ENCODE data around the gene RPL15.
A peak's percentile ranks its signal among the peaks of the same experiment; 100 is the strongest.
"Not testable (repeated sequence)": the region's sequence is repeated elsewhere in the genome, so short reads cannot be mapped to it uniquely, and the experiment has no call there.

Gene RPL15

DNA sequence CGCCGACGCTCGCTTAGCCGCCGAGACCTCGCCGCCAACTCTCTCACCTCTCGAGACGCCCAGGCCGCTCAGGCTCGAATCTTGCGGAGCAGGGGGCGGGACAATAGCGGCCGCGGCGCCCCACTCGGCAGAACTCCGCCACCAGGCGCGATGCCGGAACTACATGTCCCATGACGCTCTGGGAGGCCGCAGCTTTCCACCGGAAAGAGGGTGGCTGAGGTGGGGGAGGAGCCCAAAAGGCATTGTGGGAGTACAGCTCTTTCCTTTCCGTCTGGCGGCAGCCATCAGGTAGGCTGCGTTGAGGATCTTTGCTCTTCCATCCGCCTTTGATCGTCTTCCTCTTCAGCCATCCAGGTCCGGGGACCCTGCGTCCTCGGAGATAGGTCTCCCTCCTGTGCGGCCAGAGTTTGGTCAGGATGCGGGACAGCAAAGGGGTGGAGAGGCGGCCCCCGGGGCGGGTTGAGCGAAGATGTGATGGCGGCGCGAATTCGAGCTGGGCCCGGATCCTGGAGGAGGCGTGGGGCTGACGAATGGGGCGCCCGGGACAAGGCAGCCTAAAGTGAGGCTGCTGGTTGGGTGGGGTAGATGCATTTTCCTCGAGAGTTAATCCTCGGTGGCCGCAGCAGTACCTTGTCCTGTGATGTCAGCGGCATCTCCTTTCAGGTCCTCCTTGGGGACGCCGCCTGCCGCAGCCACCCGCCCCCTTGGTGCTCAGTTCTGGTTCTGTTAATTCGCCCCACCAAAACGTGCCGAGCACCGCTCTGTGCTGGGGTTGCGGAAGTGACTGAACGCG, at the start of gene RPL15, which contains the start of gene NKIRAS1:
TSS of gene RPL15 (plus strand) at position 247 of the 793 bp plus-strand sequence. CDS start 728 bp downstream, outside the sequence.
TSS of gene NKIRAS1 (minus strand) at position 105 of the 793 bp plus-strand sequence. CDS start 6,086 bp downstream, outside the sequence.
- DNase-seq: peak; percentile 97 to 98

DNA sequence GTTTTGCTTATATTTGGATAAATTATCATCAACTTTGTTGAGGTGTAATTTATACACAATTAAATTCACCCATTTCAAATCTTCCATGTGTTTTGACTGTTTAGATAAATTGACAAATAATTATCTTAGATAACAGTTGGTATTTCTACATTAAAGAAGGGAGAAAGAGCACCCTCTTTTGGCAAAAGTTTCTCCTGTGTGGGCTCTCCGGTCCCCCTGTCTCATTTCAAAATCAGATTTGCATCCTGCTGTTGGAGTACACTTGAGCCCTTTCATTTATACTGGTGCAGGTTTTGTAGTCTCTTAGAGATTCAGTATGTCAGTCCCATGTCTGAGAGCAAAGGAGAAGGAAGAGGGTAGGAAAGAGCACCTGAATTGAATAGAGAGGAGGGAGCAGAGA, 49.5 kb upstream of the RPL15 start:
- DNase-seq: no peak

DNA sequence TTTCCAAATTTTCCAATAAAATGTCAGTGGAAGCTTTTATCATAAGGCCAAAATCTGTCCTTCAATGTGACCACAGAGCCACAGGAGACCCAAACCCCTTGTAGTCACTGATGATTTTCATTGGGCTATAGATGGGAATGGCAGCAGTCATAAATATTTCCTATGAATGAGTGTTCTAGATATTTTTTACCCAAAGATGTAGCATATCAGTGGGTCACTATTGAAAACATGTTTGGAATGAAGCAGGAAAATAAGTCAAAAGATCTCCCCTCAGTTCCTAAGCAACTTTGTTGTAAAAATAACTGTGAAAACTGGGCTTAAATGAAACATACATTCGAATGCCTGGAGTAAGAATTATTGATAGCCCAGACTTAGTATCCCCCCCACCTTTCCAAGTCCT, 49.1 kb upstream of the RPL15 start:
- no peak for DNase-seq

DNA sequence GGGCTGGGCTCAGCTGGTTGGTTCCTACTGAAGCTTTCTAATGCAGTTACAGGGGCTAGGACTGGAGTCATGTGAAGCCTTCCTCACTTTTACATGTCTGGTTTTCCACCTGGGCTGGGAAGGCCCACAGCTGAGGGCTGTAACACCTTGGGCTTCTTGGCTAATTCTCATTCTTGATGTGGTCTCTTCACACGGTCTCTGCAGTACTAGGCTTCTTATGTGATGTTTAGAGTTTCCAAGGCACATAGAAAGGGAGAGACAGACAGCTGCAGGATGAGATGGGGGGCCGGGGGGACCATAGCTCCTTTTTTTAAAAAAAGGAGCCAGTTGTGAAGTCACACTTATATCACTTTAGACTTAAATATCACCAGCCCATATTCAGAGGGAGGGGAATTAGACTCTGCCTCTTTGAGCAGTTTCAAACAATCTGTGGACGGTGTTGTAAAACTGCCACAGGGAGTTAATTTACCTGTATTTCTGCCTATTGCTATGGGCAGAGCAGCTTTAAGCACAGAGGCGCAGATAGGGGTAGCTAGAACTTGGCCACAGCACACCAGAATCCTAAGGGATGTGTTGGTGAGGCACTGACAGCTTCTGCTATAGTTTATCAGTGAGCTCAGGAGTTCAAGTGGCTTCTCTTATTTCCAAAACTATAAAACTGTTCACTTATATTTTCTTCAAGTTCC, 46.8 kb upstream of the RPL15 start:
- no peak for DNase-seq

DNA sequence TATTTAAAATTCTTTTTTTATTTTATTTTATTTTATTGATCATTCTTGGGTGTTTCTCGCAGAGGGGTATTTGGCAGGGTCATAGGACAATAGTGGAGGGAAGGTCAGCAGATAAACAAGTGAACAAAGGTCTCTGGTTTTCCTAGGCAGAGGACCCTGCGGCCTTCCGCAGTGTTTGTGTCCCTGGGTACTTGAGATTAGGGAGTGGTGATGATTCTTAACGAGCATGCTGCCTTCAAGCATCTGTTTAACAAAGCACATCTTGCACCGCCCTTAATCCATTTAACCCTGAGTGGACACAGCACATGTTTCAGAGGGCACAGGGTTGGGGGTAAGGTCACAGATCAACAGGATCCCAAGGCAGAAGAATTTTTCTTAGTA, 46.3 kb upstream of the RPL15 start:
- DNase-seq: not testable (repeated sequence)

DNA sequence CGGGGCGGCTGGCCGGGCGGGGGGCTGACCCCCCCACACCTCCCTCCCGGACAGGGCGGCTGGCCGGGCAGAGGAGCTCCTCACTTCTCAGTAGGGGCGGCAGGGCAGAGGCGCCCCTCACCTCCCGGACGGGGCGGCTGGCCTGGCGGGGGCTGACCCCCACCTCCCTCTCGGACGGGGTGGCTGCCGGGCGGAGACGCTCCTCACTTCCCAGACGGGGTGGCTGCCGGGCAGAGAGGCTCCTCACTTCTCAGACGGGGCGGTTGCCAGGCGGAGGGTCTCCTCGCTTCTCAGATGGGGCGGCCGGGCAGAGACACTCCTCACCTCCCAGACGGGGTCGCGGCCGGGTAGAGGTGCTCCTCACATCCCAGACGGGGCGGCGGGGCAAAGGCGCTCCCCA, 45.6 kb upstream of the RPL15 start:
- DNase-seq: not testable (repeated sequence)

DNA sequence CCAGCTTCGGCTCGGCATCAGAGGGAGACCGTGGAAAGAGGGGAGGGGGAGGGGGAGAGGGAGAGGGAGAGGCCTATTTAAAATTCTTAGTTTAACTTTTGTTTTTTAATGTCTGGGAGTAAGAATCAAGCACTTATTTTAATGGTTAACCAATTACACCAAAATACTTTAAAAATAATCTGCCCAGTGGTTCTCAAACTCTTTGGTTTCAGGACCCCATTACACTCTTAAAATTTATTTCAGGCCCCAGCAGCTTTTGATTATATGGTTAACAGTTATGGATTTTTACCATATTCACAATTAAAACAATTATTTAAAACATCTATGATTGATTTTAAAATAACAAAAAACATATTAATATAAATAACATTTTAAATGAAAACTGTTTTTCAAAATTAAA, 44.6 kb upstream of the RPL15 start:
- no peak for DNase-seq

DNA sequence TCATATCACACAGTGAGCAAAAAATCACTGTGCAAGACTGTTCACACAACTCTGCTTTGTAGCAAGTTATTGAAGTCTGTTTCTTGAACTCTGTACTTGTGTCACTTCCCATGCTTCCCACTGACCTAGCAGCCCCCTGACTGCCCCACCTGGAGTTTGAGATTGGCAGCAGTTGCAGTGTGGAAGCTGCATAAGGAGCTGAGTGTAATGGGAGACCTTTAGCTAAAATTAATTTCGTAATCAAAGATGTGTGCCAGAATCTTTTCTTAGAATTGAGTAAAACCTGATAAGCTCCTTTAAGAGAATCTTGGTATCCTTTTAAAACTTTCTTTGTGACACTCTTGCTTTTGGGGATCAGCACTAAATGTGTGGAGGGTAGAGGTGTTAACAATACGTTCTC, 43.0 kb upstream of the RPL15 start:
- no peak for DNase-seq

DNA sequence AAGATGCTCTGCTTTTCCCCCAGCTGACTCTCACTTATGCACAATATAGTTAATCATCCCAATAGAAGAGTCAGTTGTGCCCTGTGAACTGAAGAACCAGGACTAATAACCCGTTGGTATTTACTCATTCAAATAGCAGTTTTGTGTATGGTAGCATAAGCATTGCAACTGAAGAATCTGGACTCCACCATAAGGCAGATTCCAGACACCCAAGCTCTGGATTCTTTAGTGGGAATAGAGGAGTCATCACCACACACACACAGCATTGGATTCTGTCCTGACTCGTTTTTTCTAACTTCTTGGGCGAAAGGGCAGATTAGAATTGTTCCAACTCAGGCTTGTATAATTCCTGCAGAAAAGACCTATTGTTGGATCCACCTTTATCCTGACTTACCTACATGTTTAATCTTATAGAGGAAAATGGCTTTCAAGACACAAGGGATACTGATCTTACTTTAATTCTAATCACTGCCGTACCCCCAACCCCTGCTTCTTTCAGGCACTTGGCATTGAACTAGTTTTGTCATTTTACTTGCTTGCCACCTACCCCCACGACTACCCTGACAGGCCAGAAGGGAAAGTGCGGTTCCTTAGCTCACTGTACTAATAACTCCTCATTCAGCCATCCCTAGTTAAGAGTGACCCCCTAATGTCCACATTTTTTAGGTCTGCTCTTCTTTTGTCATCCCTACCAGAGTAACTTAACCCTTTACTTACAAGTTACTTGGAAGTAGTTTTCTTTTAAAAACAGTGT, 42.4 kb upstream of the RPL15 start:
- DNase-seq: no peak

DNA sequence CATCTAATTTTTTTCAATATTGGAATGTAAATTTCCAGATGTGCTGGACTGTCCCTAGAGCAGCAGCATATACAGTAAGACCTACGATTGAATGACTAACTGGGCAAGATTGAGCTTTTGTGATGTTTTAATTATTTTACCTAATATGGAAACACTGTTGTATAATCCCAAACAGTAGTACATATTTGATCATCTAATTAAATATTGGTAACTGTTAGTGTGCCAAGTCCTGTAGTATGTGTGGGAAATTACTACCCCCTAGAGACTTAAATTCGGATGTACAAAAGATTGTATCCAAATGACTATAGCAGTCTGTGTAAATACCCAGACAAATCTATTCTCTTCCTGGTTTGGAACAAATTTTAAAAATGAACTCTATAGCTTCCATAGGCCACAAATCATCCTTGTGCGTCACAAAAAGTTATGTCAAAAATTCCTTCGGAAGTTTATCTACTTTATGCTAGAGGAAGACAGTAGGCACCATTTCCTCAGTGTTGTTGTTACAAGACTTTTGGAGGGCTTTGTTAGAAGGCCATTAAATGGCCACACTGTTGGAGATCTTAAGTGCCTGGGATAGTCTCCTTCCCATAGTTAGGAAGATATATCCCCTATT, 41.7 kb upstream of the RPL15 start:
- DNase-seq: no peak

DNA sequence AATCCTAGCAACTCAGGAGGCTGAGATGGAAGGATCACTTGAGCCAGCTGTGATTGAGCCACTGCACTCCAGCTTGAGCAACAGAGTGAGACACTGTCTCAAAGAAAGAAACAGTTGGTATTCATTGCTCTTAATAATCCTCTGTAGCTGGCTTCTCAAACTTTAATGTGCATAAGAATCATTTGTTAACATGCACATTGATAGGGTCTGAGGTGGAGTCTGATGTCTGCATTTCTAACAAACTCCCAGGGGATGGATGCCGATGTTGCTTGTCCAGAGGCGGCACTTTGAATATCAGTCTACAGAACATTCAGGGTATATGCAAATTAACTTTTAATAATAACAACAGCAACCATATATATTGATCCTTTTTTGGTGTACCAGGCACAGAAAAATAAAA, 40.0 kb upstream of the RPL15 start:
- DNase-seq: no peak

DNA sequence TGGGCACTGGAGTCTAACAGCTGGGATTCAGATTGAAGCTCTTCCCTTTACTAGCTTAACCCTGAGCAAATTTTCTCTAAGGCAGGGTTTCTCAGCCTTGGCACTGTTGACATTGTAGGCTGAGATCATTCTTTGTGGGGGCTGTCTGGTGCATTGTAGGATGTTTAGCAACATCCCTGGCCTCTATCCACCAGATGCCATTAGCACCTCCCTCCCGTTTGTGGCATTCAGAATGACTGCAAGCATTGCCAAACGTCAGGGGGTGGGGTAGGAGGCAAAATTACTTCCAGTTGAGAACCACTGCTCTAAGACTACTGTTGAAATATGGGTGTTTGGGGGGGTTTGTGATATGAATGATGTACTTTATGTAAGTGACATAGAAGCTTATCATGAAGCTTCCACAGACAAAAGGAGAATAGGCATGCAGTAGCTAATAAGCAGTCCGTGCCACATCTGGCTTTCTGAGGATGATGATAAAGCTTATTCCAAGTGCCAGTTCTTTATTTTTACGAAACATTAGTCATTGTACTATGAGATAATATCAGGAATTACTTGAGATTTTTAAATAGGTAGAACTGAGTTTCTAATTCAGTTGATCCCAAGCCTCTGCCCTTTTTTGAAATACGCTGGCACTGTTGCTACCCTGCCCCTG, 39.5 kb upstream of the RPL15 start:
- no peak for DNase-seq

DNA sequence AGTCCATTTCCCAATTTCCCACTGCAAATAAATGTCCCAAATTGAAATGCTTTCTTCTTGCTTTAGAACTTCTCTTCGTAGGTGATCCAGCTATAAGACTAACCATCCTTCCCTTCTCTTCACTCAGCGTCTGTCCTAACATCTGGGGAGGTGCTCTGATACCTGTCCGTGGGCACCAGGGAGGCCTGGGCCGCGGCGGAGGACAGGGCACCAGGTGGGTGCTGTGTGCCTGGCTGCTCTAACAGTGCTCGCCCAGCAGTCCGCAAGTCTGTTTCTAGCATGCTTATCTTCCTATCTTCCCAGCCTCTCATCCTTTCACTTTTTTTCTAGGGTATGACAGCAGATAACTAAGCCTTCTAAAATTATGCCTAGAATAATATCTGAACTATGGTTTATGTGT, 37.4 kb upstream of the RPL15 start:
- DNase-seq: no peak

DNA sequence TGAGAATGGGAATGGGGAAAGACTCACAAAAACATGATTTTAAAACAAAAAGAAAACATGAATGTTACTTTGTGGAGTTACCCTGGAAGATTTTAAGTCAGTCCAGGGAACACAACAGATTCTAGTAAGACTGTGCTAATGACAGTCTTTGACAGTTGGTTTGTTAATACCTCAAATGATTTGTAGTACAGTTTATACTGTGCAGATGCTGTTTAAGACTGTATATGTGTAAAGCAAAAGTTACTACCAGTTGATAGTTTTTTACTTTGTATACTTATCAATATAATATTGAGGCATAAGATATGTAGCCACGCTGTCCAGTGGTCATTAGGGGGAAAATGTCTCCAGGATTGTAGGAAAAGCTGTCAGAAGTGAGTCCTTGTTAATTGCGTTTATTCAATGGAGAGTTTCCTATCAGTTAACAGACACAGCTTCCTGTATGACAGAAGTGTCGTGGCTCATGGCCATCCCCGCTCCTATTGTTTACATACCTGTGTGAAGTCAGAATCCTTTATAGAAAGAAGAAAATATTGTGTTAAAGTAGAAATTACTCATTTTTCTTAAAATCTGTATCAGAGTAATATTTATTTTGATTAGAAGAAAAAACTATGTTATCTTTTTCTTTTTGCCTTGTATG, 36.1 kb upstream of the RPL15 start:
- no peak for DNase-seq

DNA sequence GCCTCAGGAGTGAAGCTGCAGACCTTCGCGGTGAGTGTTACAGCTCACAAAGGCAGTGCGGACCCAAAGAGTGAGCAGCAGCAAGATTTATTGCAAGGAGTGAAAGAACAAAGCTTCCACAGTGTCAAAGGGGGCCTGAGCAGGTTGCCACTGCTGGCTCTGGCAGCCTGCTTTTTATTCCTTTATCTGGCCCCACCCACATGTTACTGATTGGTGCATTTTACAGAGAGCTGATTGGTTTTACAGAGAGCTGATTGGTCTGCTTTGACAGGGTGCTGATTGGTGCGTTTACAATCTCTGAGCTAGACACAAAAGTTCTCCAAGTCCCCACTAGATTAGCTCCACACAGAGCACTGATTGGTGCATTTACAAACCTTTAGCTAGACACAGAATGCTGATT, 34.9 kb upstream of the RPL15 start:
- DNase-seq: not testable (repeated sequence)

DNA sequence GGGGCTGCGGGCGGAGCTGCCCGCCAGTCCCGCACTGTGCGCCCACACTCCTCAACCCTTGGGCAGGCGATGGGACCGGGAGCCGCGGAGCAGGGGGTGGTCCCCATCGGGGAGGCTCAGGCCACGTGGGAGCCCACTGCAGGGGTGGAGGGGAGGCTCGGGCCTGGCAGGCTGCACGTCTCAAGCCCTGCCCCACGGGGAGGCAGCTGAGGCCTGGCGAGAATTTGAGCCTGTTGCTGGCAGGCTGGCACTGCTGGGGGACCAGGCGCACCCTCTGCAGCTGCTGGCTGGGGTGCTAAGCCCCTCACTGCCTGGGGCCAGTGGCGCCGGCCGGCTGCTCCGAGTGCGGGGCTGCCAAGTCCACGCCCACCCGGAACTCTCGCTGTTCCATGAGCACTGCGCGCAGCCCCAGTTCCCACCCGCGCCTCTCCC, 34.4 kb upstream of the RPL15 start:
- DNase-seq: no peak

DNA sequence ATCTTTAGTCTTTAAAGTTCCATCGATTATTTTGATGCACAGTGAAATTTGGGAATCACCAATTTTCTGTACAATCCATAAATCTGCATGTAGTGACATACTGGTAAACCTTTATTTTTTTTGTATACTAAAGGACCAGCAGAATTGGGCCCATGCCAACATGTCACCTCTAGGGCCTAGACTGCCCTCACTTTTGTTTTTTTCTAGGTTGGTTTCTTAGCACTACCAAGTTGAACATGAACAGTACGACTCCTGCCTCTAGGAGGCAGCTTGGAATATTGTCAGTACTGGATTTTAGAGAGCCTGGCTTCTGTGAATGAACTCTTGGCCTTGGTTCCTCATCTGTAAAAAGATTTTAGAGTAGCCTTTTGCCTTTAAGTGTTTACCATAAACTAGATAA, 32.5 kb upstream of the RPL15 start:
- DNase-seq: no peak

DNA sequence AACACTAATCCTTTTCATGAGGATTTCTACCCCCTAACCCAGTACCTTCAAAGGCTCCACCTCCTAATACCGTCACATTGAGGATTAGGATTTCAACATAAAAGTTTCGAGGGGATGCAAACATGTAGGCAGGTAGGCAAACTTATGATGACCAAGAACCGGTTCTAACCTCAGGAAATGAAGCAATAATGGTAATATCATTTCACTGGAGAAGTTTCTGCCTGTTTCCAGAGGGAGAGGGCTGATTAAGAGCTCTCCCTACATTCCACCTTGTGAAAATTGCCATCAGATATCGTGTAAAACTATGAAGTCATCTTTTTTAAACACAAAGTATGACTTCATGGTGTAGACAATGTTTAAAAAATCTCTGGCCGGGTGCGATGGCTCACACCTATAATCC, 31.7 kb upstream of the RPL15 start:
- no peak for DNase-seq

DNA sequence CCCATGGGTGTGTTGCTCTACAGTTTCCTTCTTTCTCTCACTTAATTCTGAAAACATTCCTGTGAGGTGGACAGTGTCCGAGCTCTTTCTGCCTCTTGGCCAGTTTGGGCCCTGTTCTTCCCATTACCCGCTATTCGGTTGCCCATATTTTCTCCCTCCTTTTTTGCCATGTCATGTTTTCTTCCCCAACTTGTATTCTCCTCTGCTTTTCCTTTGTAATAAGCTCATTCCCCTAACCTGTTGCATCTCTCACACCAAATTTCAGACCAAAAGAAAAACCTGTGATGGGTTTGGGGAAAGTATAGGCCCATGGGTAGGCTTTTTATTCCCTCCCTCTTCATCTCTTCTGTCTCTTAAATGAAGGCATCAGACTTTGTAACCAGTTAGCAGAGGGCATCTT, 30.6 kb upstream of the RPL15 start:
- DNase-seq: no peak

DNA sequence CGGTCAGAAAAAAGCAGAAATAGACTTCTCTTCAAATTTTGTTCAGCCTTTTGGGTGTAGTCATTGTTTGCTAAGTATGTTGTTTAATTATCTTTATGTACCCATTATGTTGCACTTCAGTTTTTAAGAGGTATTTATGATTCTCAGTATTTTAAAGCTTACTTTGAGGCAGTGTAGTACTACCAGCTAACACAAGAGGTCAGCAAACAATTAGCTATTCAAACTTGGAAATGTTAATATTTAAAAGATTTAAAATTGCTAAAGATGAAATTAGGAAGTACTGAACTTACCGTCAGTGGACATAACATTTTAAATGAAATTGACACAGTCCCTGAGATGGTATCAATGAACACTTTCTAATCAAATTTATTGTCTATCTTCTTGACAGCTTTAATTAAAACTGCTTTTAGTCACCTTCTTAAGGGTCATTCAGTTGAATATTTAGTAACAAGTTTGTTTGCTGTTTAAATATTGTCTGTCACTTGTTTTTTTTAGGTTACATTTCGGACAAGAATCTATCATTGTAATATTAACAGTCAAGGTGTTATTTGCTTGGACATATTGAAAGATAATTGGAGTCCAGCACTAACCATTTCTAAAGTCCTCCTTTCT, 28.2 kb upstream of the RPL15 start:
- peak in 1 of 2 donors; percentile 56 for DNase-seq

DNA sequence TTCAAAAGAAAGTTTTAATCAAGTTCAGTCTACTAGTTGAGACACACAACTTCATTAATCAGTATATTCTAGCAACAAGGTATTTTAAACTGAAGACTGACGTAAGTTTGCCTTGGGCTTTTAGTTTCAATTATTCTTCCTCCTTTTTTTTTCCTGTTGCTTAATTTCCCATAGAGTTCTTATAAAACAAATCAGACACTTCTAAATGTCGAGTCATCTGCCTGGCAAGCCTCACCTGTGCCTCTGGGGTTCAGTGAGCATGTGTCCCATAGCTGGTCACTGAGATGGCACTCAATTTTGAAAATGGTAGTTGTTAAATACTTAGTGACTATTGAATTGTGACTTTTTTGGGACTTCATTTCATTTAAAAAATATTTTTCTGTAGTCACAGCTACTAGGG, 27.5 kb upstream of the RPL15 start:
- DNase-seq: no peak

DNA sequence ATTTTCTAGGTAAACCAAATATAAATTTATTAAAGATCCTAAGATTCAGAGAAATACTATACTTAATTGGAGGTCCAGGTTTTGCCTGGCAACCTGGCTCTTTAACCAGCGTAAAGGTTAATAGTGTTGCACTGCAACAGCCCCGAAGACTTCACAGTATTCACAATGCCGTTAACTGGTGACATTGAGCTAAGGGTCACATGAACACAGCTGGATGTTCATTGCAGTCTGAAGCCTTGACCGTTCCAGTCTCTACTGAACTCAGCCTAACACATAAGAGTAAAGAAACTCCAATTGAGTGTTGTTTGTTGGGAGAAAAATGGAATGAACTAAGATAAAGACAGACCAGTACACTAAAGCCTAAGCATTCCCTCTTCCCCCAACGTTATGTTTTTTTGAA, 27.0 kb upstream of the RPL15 start:
- no peak for DNase-seq
